Activated naive CD8-positive, alpha-beta T cell treated with anti-CD3 and anti-CD28 coated beads, Interleukin-2, amount 50 U/mL, for 24 hours (primary cell): ENCODE measurements around the gene ESRRG.

Source experiments
- ATAC-seq: fragments of 150-1000 bp; cut with Tn5 transposase; one replicate; pipeline ENCODE4 v1.10.0; 2021
- DNase-seq: peaks from one replicate; pipeline ENCODE4 v3.0.0; 2021
- H3K27ac Mint-ChIP-seq: one replicate; pipeline ENCODE4 v1.8.0; 2021; ENCODE audit warnings: mild to moderate bottlenecking, mixed read lengths
- H3K27me3 Mint-ChIP-seq: one replicate; pipeline ENCODE4 v1.8.0; 2021; ENCODE audit warnings: mixed read lengths
- H3K36me3 Mint-ChIP-seq: one replicate; pipeline ENCODE4 v1.8.0; 2021; ENCODE audit warnings: low read depth, mixed read lengths
- H3K4me1 Mint-ChIP-seq: one replicate; pipeline ENCODE4 v1.8.0; 2021; ENCODE audit warnings: mixed read lengths
- H3K4me3 Mint-ChIP-seq: one replicate; pipeline ENCODE4 v1.8.0; 2021; ENCODE audit warnings: mild to moderate bottlenecking, moderate library complexity, mixed read lengths
- H3K9me3 Mint-ChIP-seq: one replicate; pipeline ENCODE4 v1.8.0; 2021; ENCODE audit warnings: mixed read lengths

Gene ESRRG

GRCh38 chr1:216458812-216459211 lies 264.4 kb downstream of the ESRRG start:
- ATAC-seq (no peak), DNase-seq (no peak)
- no peaks in the 10 kb centered on the region for H3K9me3 Mint-ChIP-seq
- H3K4me1 Mint-ChIP-seq, result no peaks in the 10 kb centered on the region
- no peaks in the 10 kb centered on the region for H3K36me3 Mint-ChIP-seq
- H3K27ac Mint-ChIP-seq, result no peak overlapping the region
- no peak overlapping the region for H3K4me3 Mint-ChIP-seq
- H3K27me3 Mint-ChIP-seq, result no peaks in the 10 kb centered on the region

GRCh38 chr1:216457356-216457755 lies 265.9 kb downstream of the ESRRG start:
- no peak for DNase-seq
- H3K4me3 Mint-ChIP-seq, result no peak overlapping the region

GRCh38 chr1:216456682-216457081 lies 266.5 kb downstream of the ESRRG start:
- no peak overlapping the region for H3K27ac Mint-ChIP-seq
- ATAC-seq, result no peak
- no peak overlapping the region for H3K4me3 Mint-ChIP-seq
- H3K4me1 Mint-ChIP-seq, result no peaks in the 10 kb centered on the region
- no peaks in the 10 kb centered on the region for H3K36me3 Mint-ChIP-seq
- no peaks in the 10 kb centered on the region for H3K27me3 Mint-ChIP-seq
- H3K9me3 Mint-ChIP-seq, result no peaks in the 10 kb centered on the region
- no peak for DNase-seq

More at GRCh38 chr1:216457356-216457755, 265.9 kb downstream of the ESRRG start:
- Mint-ChIP-seq H3K27me3 (no peaks in the 10 kb centered on the region), H3K36me3 (no peaks in the 10 kb centered on the region), H3K9me3 (no peaks in the 10 kb centered on the region), H3K4me1 (no peaks in the 10 kb centered on the region), H3K27ac (no peak overlapping the region)
- ATAC-seq, result no peak

GRCh38 chr1:216453777-216454176 lies 269.5 kb downstream of the ESRRG start:
- Mint-ChIP-seq H3K36me3 (no peaks in the 10 kb centered on the region), H3K27me3 (no peaks in the 10 kb centered on the region), H3K9me3 (peaks cover 4% of the 10 kb centered on the region), H3K4me1 (no peaks in the 10 kb centered on the region), H3K4me3 (no peak overlapping the region), H3K27ac (no peak overlapping the region)
- DNase-seq (no peak), ATAC-seq (no peak)
